ENCODE results near the gene DUSP1. TPM values are rescaled to one million over a fixed set of nuclear protein-coding genes. Genes with fewer than 3 reads are reported as not detected.

DUSP1 gene
- total RNA-seq, result 382 TPM
- long read RNA-seq, transcript DUSP1-201 (4 exons, 2,019 nt), result major isoform, 690 of 842 reads
- long read RNA-seq, partial matches to known transcripts, result 46 of 842 reads
- long read RNA-seq, other reads (novel, unspliced or antisense), result 106 of 842 reads

GRCh38 chr5:172770675-172771438, at the start of gene DUSP1:
DUSP1 (minus strand) TSS chr5:172771195; CDS start chr5:172770952, 243 bp downstream.
- intact Hi-C loops (cut with DNase I), result loop anchor here (10.0 kb wide), 2 partner anchors 94 to 134 kb away; no protein-coding TSS in a partner anchor

GRCh38 chr5:172820046-172820767, 49.2 kb upstream of the DUSP1 start:
- no peak for DNase-seq

More at GRCh38 chr5:172770675-172771438, at the start of gene DUSP1:
- Histone ChIP-seq H3K4me1 (peaks cover 42% of the 10 kb centered on the region), H3K27me3 (no peaks in the 10 kb centered on the region), H3K27ac (peak within 1 kb of the TSS; percentile 99), H3K4me3 (peak within 1 kb of the TSS; percentile 84), H3K9me3 (no peaks in the 10 kb centered on the region), H3K36me3 (peaks cover 35% of the 10 kb centered on the region)
- ATAC-seq (peak; percentile 71), DNase-seq (peak; percentile 100)
- TF ChIP-seq CTCF (IDR thresholded peaks at IDR 0.05), result peak; percentile 34

GRCh38 chr5:172819569-172819968, 48.6 kb upstream of the DUSP1 start:
- intact Hi-C loops (cut with DNase I), result no loop called here
- DNase-seq (no peak), ATAC-seq (no peak)
- no peak for TF ChIP-seq CTCF (IDR thresholded peaks at IDR 0.05)
- Histone ChIP-seq H3K9me3 (no peaks in the 10 kb centered on the region), H3K27me3 (no peaks in the 10 kb centered on the region), H3K27ac (no peak overlapping the region), H3K4me1 (peaks cover 3% of the 10 kb centered on the region), H3K4me3 (no peak overlapping the region), H3K36me3 (no peaks in the 10 kb centered on the region)

More at GRCh38 chr5:172820046-172820767, 49.2 kb upstream of the DUSP1 start:
- no peak overlapping the region for H3K4me3 ChIP-seq
- no peak for TF ChIP-seq CTCF (IDR thresholded peaks at IDR 0.05)
- no peaks in the 10 kb centered on the region for H3K27me3 ChIP-seq
- ATAC-seq, result peak; percentile 55
- no peak overlapping the region for H3K27ac ChIP-seq
- peaks cover 3% of the 10 kb centered on the region for H3K4me1 ChIP-seq
- no peaks in the 10 kb centered on the region for H3K36me3 ChIP-seq
- intact Hi-C loops (cut with DNase I), result no loop called here
- H3K9me3 ChIP-seq, result no peaks in the 10 kb centered on the region

- intact Hi-C loops (cut with DNase I), result no loop called here
- no peaks in the 10 kb centered on the region for H3K27me3 ChIP-seq
- no peak for TF ChIP-seq CTCF (IDR thresholded peaks at IDR 0.05)
- no peaks in the 10 kb centered on the region for H3K36me3 ChIP-seq
- no peaks in the 10 kb centered on the region for H3K9me3 ChIP-seq
- H3K27ac ChIP-seq, result no peak overlapping the region
- ATAC-seq (no peak), DNase-seq (no peak)
- H3K4me1 ChIP-seq, result peaks cover 3% of the 10 kb centered on the region
- H3K4me3 ChIP-seq, result no peak overlapping the region
Observed at GRCh38 chr5:172818081-172818480, 47.1 kb upstream of the DUSP1 start.

- DNase-seq (no peak), ATAC-seq (no peak)
Observed at GRCh38 chr5:172817664-172818063, 46.7 kb upstream of the DUSP1 start.

More at GRCh38 chr5:172817664-172818063, 46.7 kb upstream of the DUSP1 start:
- H3K27me3 ChIP-seq, result no peaks in the 10 kb centered on the region
- no peak overlapping the region for H3K4me3 ChIP-seq
- TF ChIP-seq CTCF (IDR thresholded peaks at IDR 0.05), result no peak
- H3K36me3 ChIP-seq, result no peaks in the 10 kb centered on the region
- peaks cover 3% of the 10 kb centered on the region for H3K4me1 ChIP-seq
- H3K9me3 ChIP-seq, result no peaks in the 10 kb centered on the region
- intact Hi-C loops (cut with DNase I), result no loop called here
- H3K27ac ChIP-seq, result no peak overlapping the region
